HG02938 (cell line): ENCODE results near the gene RNASEH2B.
A peak's percentile ranks its signal among the peaks of the same experiment; 100 is the strongest.

Experiments used
- ATAC-seq: cut with Tn5 transposase; IDR thresholded peaks from one replicate; pipeline ENCODE4 v1.9.1; 2021; ENCODE audit warnings: mild to moderate bottlenecking, moderate library complexity; ENCODE audit not compliant: unreplicated experiment

RNASEH2B gene, protein sequence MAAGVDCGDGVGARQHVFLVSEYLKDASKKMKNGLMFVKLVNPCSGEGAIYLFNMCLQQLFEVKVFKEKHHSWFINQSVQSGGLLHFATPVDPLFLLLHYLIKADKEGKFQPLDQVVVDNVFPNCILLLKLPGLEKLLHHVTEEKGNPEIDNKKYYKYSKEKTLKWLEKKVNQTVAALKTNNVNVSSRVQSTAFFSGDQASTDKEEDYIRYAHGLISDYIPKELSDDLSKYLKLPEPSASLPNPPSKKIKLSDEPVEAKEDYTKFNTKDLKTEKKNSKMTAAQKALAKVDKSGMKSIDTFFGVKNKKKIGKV

DNA sequence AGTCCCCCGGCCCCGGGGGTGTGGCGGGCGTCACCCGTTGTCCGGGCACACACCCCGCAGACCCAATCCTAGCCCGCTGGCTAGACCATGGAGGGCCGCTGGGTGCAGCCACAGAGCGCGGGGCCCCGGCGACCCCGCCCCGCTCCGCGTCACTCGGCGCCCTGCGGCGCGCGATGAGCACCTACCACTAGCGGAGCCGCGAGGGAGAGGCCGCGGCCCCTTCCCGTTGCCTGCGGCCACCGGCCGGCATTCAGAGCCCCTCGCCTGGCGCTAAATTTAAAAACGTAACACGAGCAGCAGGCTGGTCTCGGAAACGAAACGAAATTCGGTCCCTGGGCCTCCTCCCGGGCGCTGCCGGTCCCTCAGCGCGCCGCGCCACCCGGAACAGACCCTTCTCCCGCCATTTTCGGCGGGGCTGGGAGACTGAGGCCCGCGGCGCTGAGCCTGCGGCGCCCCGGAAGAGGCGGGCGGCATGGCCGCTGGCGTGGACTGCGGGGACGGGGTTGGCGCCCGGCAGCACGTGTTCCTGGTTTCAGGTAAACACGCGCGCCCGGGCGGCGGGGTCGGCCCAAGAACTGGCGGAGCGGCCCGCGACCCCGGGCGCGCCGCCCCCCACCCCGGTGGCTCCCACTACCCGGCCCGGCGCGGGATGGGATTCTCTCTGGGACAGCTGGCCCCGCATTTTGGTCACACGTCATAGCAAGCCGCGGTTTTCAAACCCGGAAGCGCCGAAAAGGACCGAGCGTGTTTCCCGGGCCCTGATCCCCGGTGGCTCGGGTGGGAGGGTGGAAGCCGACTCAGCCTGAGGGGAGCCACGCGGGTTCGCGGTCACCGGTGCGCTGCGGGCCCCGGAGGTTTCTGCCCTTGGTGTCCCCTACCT is at the start of gene RNASEH2B:
RNASEH2B (plus strand) TSS at position 187 of the 880 bp plus-strand sequence; CDS start at position 473, 286 bp downstream.
- ATAC-seq = peak; percentile 64

DNA sequence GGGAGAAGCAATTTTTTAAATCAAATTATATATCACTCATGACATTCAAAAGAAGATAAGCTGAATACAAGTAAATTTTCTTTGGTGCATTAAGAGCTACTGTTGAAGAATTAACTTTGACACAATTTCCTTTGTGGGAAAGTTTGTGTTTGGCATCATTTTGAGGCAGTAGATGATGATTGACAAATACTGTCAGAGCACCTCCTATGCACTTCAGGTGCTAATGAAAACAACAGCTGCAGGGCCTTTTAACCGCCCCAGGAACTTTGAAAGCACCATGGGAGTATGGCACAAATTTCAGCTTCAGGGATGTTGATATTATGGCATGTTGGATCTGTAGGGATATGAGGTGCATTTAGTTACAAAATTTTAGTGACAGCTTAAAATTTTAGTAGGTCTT is 45.1 kb upstream of the RNASEH2B start:
- ATAC-seq = no peak

DNA sequence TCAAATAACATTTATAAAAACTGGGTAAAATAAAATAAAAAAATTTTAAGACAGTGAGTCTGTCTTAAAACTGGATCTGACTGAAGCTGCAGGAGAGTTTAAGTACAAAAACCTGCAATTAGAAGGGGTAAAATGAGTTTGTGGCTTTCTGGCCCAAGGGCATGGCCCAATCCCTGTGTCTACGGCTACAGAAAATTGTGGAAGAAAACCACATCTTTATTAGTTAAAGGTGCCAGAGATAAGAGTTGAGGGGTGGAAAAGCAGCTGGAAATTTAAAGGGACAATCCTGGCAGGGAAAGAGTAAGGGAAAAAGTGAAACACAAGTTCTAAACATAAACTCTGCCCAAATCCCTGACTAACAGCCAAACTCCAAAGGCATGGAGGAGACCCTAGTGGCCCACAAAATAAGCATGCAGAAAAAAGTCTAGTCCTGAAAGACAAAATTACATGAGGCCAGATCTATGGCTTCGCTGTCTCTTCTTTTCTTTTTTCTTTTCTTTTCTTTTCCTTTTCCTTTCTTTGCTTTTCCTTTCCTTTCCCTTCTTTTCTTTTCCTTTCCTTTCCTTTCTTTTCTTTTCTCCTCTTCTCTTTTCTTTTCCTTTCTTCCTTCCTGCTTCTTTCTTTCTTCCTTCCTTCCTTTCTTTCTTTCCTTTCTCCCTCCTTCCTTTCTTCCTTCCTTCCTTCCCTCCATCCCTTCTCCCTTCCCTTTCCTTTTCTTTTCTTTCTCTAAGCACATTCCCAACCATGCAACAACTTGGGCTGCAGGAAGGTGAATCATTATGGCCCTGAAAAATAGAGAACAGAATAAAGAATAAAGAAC is 42.6 kb upstream of the RNASEH2B start:
- no peak for ATAC-seq

GRCh38 chr13:50867637-50867945 is 42.0 kb upstream of the RNASEH2B start:
- no peak for ATAC-seq

DNA sequence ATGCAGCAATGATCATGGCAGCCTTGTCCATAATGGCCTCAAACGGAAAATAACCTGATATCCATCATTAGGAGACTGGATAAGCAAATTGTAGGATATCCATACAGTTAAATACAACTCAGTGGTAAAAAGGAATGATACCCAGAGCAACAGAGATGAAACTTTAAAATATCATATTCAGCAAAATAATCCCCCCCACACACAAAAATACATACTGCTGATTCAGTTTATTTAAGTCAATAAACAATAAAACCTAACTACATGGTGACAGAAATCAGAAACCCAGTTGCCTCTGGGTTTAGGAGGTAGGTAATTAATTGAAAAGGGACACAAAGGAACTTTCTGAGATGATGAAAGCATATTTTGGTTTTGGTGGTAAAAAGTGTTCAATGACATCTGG is 38.2 kb upstream of the RNASEH2B start:
- no peak for ATAC-seq

GRCh38 chr13:50873467-50873866 is 36.1 kb upstream of the RNASEH2B start:
- ATAC-seq = no peak

GRCh38 chr13:50873991-50874390 is 35.6 kb upstream of the RNASEH2B start:
- no peak for ATAC-seq

DNA sequence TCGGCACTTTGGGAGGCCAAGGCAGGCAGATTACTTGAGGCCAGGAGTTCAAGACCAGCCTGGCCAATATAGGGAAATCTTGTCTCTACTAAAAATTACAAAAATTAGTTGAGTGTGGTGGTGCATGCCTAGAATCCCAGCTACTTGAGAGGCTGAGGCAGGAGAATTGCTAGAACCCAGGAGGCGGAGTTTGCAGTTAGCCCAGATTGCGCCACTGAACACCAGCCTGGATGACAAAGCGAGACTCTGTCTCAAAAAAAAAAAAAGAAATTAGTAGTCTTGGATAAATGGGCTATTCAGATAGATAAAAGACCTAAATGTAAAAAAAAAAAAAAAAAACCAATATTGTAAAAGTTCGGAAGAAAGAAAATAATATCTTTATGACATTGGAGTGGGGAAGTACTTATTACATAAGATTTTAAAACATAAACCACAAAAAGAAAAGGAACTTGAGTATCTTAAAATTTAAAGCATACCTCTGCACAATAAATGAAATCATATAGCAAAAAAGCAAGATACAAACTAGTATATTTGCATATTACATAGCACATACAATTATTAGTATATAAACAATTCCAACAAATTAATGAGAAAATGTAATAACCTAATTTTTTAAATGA is 26.7 kb upstream of the RNASEH2B start:
- no peak for ATAC-seq

DNA sequence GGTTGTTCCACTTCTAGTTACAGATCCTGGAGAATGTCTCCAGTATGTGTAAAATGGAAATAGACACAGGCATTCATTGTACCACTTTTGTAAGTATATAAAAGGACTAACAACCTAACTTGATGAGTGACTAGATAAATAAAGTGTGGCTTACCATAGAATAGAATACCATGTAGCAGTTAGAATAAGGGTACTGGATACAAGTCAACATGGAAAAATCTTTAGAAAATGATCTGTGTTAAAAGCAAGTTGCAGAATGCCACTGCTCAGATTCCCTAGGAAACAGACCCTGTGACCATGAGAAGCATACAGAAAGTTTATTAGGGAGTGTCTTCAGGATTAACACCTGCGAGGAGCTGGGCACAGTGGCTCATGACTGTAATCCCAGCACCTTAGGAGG is 25.9 kb upstream of the RNASEH2B start:
- ATAC-seq = no peak

- no peak for ATAC-seq
Observed at GRCh38 chr13:50884265-50884664, 25.3 kb upstream of the RNASEH2B start.

DNA sequence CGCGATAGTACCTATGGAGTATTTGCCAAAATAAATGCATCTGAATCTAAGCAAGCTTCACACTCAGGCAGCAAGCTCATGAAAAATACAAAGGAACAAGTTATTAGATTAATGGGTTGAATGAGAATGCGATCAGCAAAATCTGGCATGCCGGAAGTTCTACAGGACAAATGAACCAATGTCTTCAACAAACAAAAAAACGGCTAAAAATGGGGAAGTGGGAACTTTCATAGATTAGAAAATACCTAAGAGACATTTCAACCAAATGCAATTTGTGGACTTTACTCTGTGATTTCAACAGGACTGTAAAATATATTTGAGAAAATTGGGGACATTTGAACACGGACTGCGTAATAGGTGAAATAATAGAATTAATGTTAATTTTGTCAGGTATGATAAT is 22.4 kb upstream of the RNASEH2B start:
- ATAC-seq = no peak

DNA sequence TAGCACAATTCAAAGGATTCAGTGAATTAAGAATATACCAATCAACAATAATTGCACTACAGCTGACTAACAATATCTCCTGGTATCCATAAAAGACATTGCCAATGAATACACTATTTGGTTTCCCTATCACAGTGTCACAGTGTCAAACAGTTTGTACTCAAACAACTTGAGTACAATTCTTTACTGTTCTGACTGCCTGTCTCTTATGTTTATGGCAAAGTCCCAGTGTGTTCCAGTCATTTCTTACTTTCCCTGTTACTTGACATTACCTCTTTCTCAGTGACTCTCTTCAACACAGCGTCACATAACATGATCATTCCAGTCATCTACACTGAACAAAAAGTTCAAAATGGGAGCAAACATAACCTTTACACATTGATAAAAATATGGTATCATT is 21.2 kb upstream of the RNASEH2B start:
- no peak for ATAC-seq

- no peak for ATAC-seq
Observed at GRCh38 chr13:50889317-50889716, 20.3 kb upstream of the RNASEH2B start.

DNA sequence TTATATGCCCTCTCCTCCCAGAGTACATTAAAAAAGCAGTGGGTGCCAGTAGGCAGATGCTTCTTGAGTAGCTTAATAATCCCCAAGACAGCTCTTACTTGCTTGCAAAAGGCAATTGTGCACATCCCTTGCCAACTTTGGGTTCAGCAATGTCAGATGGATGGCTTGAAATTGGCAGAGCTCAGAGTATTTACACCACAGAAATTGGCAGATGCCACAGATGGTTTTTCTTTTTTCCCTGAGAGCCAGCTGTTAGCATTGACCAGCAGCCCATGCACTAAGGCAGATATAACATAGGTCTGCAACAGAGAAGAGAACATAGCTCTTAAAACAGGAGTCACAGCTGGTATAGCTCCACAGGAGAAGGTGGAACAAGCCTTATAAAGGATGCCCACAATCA is 18.4 kb upstream of the RNASEH2B start:
- no peak for ATAC-seq

DNA sequence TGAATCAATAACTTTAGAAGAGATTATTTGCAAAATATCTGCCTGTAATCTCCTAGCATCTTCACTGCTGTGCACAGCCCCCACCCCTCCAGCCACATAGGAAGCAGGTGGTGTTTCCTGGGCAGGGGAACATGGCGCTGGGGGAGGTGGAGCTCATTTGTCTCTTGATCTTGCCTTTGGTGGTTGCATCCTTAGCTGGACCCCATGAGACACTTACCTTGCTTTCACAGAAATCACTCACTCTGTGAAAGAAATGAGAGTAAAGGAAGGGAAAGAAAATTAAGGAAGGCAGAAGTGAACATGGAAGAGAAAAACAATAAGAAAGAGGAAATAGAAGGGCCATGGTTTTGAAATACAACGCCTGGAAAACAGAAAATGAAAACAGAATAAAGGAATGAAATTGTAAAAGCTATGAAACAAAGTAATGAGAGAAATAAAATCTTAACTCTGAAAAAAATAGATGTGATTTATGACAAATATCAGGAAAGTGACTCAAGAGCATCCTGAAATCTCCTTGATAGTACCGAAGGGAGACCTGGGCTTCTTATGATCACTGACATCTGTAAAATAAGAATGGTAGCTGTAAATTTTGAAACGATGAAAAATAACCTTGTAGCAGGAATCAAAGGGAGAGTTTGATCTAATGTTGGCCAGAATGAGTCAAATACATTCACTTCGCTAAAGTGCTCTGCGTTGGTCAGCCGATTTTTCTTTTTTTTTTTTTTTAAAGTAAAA is 17.2 kb upstream of the RNASEH2B start:
- ATAC-seq = no peak

GRCh38 chr13:50893211-50893852 is 16.3 kb upstream of the RNASEH2B start:
- peak; percentile 92 for ATAC-seq

GRCh38 chr13:50894012-50894411 is 15.6 kb upstream of the RNASEH2B start:
- ATAC-seq = no peak

DNA sequence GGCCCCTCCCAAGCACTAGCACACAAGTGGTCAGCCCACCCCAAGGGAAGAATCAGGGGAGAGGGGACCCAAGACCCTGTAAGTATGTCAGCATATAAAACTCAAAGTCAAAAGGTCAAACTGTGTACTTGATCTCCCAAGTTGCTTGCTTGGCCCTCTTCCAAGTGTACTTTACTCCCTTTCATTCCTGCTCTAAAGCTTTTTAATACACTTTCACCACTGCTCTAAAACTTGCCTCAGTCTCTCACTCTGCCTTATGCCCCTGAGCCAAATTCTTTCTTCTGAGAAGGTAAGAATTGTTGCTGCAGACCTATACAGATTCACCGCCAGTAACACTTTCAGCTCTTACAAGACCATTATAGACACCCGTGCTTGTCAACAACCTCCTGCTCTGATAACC is 15.1 kb upstream of the RNASEH2B start:
- ATAC-seq = no peak

DNA sequence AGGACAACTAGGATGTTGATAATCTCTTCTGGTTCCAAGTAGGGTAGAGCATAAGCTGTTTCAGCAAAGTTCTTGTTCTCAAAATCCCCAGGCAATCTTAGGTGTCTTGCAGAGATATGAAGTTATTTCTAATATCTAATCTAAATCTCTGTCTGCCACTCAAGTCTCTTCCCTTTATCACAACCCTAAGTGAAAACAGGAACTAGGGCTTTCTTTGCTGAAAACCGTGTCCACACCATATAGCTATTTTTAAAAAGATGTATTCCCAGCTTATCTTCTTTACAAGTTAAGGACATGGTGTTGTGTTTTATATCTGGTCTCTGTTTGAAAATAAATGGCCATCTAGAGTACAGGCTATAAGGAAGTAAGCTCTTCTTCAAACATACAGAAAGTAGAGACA is 11.3 kb upstream of the RNASEH2B start:
- no peak for ATAC-seq

GRCh38 chr13:50901701-50902100 is 7.9 kb upstream of the RNASEH2B start:
- ATAC-seq = no peak
